ENCODE results near the gene SH3BP2.
"Not testable (repeated sequence)": the region's sequence is repeated elsewhere in the genome, so short reads cannot be mapped to it uniquely, and the experiment has no call there.

The SH3BP2 gene

GRCh38 chr4:2762486-2763370, 30.2 kb upstream of the SH3BP2 start:
- DNase-seq = not testable (repeated sequence)

DNA sequence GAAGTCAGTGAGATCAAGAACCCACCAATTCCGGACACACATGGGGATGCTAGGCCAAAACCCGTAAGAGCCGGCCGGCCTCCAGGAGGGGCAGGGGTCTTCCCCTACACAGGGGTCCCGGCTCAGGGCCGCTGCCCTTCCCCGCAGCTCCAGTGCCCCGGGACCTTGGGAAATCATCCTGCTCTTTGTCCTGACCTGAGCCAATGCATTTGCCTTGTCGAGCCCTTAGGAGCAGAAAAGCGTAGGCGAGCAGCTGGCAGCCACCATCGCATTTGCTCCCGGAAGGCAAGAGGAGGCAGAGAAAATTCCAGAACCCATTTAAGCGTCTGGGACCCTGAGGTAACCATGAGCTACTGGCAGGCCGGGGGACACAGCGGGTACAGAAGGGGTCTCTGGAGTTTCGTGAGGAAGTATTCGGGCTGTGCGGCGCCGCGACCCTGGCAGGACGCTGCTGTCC, 29.3 kb upstream of the SH3BP2 start:
- no peak for DNase-seq

DNA sequence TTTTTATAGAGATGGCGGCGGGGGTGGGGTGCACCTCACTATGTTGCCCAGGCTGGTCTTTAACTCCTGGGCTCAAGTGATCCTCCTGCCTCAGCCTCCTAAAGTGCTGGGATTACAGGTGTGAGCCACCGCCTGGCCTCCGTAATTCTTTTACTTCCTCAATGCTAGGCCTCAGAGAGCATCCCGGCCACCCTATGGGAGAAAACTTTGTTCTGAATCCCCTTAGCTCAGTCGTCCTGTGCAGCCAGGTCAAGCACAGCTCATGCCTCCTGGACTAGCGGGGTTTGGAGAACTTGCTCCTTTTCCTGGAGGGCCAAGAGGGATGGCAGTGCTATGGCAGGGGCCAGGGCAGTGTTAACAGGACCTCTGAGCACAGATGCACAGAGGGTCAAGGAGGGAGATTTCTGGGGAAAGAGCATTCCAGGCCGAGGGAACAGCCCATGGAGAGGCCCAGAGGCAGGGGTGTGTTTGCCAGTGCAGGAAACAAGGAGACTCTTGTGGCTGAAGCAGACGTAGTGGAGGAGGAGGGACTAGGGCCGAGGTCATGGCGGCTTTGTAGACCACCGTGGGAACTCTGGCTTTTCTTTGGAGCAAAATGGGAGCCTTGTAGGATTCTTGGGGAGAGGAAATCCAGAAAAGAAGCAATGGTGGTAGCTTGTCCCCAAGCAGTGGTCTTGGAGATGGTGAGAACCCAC, 26.9 kb upstream of the SH3BP2 start:
- DNase-seq = no peak

DNA sequence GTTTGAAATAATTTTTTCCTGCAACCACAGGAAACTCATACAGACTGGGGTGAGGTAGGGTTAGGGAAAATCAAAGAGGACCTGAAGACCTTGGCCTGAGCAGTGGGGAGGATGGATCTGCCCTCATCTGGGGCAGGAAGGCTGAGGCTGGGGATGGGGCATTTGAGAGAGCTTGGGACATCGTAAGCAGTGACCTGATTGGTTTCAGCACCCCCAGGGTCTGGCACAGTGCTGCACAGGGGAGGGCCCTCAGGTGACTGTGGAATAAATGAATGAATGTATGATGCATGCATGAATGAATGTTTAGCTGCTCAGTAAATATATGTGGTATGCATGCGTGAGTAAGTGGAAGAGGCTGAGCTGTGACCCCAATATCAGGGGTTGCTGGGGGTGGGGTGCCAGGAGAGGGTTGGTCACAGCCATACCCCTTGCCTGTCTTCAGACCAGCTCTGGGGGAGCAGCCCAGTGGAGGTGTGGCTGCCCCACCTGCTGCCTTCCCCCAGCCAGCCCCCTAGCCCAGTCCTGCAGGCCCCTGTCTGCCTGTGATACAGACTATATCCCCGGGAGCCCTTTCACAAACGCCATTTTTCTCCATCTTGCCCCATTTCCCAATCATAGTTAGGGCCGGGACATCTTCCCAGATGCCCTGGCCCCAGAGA, 25.7 kb upstream of the SH3BP2 start:
- DNase-seq = no peak

DNA sequence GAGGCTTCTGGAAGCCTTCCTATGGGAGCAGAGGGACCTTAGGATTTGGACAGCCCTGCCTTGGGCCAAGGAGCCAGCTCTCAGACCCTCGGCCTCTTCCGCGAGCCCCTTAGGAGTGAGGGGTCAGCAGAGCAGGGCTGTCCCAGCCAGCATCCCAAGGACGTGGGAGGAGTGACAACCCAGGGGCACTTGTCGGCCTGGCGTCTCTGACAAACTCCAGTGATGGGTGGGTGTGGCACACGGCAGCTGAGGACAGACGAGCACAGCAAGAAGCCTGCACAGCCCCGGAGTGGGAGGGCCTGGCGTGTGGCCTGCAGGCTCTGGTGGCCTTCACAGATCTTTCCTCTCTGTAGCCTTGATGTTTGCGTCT, 25.2 kb upstream of the SH3BP2 start:
- DNase-seq = no peak

DNA sequence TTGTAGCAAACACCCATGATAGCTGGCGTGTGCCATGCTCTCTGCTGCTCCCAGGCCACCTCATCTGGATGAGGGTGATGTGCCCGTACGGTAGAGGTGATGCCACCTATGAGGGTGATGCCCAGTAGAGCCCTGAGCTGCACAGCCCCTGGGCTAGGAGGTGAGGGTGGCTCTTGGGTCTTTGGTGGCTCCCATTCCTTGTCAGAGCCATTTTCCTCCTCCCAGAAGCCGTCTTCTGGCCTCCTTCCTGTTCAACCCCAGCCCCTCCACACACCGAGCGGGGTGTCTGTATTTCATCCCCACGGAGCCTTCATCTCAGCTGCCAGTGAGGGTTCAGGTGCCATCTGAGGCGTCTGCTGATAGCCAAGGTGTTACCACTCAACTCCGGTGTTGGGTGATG, 24.8 kb upstream of the SH3BP2 start:
- no peak for DNase-seq

GRCh38 chr4:2768921-2769336, 24.0 kb upstream of the SH3BP2 start:
- DNase-seq = no peak

GRCh38 chr4:2771264-2771663, 21.6 kb upstream of the SH3BP2 start:
- no peak for DNase-seq

GRCh38 chr4:2780643-2781042, 12.2 kb upstream of the SH3BP2 start:
- DNase-seq = not testable (repeated sequence)

DNA sequence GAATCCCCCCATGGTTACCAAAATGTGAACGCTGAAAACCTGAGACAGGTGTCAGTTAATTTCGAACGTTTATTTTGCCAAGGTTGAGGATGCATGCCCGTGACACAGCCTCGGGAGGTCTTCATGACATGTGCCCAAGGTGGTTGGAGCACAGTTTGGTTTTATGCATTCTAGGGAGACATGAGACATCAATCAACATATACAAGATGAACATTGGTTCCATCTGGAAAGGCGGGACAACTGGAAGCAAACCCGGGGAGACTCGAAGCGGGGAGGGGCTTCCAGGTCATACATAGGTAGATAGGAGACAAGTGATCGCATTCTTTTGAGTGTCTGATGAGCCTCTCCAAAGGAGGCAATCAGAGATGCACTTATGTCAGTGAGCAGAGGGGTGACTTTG, 11.0 kb upstream of the SH3BP2 start:
- no peak for DNase-seq

DNA sequence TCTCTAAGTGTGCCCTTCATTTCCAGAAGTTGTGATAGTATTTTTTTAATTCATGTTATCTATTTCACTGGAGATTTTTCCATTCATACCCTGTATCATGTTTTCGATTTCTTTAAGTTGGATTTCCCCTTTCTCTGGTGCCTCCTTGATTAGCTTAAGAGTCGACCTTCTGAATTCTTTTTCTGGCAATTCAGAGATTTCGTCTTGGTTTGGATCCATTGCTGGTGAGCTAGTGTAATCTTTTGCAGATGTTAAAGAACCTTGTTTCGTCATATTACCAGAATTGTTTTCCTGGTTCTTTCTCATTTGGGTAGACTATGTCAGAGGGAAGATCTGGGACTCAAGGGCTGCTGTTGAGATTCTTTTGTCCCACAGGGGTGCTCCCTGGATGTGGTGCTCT, 9.1 kb upstream of the SH3BP2 start:
- no peak for DNase-seq

GRCh38 chr4:2785613-2786012, 7.3 kb upstream of the SH3BP2 start:
- DNase-seq = peak; percentile 66

DNA sequence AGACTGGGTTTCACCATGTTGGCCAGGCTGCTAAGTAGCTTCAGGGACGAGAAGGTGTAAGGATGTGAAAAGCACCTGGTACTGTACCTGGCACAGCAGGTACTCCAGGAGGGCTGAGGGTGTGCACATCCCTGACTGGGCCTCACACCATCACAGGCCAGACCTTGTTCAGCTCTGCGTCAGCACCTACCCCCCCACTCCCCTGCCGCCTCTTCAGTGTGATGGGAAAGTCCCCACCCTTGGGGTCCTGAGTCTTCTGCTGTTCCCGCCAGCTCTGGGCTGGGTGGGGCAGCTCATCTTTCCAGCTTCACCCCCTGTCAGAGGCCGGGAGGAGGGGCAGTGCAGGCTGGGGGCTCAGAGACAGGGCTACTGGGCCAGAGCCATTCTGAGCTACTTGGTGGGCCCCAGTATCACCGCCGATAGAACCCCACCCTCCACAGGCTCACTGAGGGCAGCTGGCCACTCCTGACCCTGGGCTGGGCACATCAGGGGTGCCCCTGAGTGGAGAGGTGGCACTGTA, 6.7 kb upstream of the SH3BP2 start:
- peak; percentile 70 for DNase-seq

DNA sequence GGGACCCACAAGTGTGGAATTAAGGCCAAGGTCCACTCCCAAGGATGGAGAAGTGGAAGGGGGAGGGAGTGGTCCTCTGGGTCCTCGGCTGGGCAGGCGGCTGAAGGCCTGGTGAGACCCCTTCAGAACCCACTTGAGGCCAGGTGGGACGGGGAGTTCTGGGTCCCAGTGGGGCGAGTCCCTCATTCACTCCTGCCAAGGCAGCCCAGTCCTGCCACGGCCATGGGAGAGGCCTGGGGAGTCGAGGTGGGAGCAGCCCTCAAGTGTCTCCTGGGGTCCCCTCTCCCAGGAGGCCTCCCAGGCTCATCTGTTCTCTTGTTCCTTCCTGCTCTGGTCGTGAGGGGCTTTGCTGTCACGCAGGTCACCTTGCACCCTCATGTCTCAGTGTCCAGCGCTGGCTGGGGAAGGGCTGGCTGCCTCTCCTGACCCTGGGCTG, 6.1 kb upstream of the SH3BP2 start:
- DNase-seq = no peak

DNA sequence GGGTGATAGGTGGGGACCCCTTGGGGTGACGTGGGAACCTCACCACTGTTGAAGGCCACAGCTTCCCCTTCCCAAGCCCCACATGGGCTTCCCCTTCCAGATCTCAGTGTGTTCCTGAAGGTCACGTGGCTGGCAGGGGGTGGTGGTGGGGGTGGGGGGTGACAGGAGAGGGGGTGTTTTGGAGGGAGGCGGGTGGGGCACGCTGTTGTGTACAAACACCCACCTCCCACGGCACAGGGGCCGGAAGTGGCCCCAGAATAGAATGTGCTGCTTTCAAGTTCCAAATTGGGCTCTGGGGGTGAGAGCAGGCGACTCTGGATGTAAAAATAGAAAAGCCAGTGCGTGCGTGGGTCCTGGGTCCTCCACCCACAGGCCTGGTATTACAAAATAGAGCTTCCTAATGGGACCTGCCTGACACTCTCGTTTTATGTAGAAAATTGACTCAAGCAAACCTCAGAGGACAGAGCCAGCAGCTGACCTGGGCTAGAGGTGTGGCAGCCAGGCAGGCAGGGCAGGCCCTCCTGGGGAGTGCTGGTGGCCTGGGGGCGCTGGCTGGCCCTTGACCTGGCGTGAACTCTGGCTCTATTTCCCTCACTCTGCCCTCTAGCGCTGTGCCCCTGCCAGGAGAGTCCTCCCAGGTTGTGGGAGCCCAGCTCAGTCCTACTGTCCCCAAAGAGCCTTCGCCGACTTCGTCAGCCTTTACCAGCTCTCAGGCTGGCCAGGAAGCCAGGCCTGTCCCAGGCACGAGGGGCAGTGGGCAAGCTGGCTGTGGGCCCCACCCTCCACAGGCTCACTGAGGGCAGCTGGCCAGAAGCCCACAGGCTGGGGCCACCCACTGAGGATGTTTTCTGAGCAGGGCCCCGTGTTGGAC, 5.4 kb upstream of the SH3BP2 start:
- peak; percentile 55 for DNase-seq

- no peak for DNase-seq
Observed at GRCh38 chr4:2788101-2788500, 4.8 kb upstream of the SH3BP2 start.

GRCh38 chr4:2788532-2789103, 4.3 kb upstream of the SH3BP2 start:
- DNase-seq = no peak

DNA sequence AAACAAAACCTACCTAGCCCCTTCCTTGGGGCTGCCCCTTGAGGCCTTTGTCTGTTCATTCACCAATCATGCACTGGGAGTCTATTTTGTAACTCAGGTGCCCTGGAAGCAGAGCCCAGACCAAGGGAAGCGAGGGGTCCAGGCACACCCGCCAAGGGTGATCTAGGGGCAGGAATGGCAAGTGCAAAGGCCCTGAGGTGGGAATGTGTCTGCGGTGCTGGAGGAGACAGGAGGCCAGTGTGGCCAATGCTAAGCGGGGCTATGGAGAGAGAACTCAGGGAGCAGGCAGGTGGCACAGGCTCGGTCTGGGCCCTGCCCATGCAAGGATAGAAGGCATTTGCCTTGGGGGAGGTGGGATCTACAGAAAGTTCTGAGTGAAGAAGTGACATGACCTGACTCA, 3.5 kb upstream of the SH3BP2 start:
- no peak for DNase-seq

DNA sequence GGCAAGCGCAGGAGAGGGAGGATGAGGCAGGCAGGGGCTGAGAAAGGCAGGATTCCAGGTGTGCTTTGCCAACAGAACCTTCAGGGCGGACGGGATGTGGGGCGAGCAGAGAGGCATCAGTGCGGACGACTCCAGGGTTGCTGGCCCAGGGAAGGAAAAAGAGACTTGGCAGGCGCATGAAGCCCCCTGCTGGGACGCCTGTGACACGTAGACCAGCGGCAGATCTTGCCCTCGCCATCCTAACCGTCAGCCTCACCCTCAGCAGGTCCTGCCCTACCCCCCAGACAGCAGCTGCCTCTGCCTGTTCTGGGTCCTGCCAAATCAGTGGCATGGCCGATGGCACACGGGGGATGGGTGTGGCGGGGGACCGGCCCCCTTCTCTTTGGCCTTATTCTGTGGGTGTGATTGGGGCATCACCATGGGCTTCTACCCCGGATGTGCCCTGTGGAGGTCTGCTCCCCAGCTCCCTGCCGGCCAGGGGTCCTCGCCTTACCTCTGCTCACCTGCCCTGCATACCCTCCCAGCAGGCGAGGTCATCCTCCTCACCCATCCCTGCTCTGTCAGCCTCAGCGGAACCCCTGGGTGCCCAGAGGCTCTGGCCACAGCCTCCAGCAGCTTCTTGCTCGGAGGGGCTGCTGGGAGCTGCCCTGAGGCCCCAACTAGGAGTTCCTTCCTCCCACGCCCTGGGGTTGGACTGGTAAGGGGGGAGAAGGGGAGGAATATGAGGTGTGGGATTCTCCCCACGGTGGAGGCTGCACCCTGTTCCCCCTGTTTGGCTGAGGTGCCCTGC, 2.9 kb upstream of the SH3BP2 start:
- DNase-seq = no peak

- no peak for DNase-seq
Observed at GRCh38 chr4:2790583-2791517, 2.0 kb upstream of the SH3BP2 start.

Measured in CD4-positive, alpha-beta T cell treated with Interleukin-4 for 4 hours (primary cell).